Measurements from ENCODE around the gene FAT3.

Gene FAT3

DNA sequence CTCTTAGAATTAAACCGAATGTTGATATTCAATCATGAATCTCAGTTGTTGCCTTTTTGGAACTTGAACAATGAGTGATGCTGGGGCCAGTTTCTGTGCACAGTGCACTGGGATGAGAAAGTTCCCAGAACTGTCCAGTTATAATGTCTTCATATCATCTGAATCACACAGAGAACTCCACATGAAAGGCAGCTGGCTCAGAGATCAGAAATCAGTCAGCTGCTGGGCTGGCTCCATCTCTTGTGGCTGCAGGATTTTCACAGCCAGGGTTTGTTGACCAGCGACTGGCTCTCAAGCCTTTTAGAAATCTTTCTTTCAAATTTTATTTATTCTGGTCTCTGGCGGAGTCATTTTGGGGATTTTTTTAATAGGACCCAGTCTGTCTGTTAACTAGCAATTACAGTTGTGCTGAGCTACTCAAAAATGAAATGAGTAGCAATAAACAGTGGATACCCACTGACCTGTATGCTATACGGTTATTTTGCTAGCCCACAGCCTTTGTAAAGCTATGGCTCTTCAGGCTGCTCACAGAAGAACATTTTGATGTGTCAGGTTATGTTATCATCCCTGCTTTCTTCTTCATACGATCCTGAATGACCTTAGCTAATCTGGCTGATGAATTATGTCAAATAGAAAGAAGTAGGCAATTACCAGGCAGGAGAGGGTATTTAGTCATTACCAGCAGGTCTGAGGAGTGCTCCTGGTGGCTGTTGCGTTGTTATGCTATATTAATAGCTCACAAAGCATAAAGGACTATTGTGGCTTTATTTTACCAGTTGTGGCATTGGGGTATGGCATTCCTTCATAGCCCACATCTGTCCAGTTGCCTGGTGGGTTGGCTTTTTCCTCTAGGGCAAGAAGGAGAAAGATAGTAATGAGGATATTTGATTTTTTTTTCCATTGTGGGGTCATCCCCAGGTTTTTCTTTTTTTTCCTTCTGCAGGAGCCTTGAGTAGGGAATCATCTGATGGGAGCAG, 3.6 kb downstream of the FAT3 start:
- no peak for DNase-seq (ENCODE audit: low read depth)

DNA sequence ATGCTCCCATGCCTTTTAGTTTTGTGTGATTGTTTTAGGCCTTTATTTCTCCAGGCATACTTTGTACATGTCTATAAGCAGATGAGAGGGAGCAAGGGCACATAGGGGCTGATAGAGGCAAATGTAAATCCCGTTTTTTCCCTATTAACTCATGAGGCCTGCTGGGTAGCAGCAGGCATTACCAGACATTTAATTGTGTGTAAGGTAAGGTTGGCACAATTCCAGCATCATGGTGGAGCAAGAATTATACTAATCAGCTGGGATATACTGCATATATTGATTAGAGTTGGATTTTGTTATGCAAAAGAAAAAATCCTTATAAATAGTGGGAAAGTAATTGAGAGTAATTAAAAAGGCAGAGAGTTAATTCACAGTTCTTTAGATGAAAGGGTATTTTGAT, 12.2 kb downstream of the FAT3 start:
- no peak for DNase-seq (ENCODE audit: low read depth)

DNA sequence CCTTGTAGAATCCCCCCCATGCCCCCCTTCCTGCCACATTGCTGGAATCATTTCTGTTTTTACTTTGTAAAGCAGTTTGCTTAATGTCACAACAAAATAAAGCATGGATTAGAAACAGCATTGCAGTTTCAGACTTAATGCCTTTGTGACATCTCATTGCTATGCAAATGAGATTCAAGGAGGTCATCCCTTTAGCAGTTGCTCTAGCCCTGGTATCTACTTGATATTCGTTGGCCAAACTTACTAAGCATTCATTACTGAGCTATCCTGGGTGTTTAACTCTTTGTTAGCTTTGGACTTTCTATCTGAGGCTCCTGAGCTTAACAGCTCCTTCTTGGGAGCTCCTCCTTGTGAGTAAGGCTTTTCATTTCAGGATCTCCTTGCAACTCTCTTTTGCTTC, 16.3 kb downstream of the FAT3 start:
- DNase-seq (ENCODE audit: low read depth) = no peak

DNA sequence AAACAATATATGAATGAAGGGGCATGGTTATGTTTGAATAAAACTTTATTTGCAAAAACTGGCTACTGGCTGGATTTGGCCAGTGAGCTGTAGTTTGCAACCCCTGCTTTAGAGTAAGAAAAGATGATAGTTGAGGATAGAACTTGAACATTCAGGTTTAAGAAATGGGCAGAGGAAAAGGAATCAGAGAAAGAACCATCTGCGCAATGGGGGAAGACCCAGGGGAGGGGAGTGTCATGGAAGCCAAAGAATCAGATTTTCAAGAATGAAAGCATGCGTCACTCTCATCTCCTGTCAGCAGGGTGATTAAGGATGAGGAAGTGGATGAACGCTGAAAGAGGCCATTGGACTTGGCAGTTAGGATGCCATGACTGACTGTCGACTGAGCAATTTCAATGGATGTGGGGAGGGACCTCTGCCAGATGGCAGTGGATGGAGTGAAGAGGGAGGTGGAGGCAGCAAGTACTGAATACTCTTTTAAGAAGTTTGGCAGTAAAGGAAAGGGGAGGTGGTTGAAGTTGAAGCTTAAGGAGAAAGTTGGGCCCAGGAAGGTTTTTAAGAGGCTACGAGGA, 21.2 kb downstream of the FAT3 start:
- DNase-seq (ENCODE audit: low read depth) = no peak

DNA sequence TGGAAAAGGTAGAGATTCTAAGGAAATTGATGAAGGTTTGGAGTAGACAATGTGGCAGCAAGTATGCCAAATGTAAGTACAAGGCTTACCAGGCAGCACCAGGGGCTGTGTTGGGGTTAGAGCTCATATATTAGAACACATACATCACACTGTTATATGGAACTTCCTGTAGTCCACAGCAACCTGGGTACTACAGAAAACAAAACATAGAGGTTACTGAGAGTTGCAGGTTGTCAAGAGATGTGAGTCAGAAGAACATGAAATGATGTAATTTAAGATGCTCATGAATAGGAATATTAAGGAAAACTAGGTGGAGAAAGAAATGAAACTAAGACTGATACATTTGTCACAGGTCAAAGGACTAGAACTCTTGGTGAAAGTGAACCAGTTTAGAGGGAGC, 22.0 kb downstream of the FAT3 start:
- no peak for DNase-seq (ENCODE audit: low read depth)

DNA sequence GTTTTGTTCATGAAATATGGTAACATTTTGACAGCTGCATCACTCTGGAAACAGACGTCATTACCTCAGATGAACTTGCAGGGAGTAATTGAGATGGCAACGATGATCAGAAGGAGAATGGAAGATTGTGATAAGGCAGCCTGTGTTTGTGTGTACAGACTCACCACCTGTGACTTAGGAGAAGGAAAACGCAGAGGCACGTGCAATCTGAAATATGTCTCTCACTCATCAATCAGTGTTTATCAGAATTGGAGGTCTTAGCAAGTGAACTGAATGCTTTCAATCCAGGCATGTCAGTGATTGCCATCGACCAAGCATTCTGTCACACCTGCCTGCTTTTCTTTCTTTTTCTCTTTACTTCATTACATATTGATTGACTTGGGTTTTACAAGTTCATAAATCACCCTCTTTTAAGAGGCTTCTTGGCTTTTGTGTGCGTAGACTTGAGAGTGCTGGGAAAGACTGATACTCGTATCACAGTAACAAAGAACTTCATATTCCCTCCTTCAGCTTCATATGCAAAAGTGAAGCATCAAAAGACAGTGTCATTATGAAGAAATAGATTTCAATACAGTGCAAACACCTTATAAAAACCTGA, 24.6 kb downstream of the FAT3 start:
- no peak for DNase-seq (ENCODE audit: low read depth)

DNA sequence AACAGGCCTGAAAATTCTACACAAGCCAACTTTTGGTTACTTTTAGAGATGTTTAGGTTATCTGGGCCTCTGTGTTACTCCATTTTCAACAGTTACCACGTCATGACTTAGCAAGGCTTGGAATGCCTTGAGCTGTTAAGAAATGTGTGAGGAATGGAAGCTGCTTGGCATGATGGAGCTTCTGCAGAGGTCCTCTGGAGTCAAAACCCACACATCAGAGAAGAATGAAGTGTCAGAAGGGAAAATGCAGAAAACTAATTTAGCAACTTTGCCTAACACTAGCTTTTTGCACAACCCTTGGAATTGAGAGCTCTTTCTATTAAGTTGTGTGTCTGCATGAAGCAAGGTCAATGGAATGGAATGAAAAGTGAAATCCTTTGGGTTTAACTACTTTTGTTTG, 27.4 kb downstream of the FAT3 start:
- DNase-seq (ENCODE audit: low read depth) = no peak

DNA sequence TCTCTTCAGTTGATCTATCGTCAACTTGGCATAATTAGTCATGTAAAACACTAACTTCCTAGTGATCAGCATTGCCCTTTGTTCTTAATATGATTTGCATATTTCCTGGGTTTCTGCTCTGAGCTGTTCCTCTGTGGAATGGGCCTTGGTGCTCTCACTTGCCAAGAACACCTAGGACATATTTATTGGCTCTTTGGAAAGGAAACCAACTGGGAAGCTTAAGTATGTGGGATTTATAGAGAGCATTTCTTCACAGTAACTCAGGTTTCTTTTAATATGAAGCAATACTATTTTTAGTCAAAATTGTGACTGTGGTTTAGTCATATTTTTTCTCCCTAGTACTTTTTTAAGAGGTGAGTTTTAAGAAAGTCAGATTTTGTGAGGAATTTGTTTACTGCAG, 28.8 kb downstream of the FAT3 start:
- DNase-seq (ENCODE audit: low read depth) = no peak

DNA sequence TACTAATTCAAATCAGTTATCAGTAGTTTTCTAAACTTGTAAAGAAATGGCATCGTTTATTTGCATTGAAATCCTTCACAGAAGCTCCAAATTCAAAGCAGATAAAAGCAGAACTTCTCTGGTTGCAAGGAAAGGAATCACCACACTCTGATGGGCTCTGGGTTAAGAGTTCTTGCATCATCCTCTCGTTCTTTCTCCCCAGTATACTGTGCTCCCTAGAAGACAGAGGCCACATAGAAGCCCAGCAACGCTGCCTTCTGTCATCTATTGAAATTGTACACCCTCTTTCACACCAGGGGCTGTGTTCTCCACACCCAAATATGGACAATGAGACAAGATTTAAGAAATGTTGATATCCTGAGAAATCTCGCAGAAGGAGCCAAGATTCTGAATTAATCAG, 29.3 kb downstream of the FAT3 start:
- DNase-seq (ENCODE audit: low read depth) = no peak

DNA sequence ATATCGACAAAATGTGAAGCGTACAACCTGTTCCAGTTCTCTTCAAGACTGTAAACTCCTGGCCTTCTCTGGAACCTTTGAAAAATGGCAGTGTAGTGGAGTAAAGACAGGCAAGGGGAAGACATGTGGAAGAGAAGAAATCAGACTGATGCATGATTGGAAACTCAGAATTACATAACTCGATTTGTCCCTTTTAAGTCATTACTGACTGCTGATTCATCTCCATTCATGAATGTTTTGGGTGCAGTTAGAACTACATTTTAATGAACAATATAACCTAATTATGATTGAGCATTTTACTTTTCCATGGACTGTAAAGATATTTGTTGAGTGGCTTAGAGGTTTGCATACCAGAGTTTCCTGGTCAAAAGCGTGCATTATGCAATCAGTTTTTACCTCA, 32.9 kb downstream of the FAT3 start:
- no peak for DNase-seq (ENCODE audit: low read depth)

DNA sequence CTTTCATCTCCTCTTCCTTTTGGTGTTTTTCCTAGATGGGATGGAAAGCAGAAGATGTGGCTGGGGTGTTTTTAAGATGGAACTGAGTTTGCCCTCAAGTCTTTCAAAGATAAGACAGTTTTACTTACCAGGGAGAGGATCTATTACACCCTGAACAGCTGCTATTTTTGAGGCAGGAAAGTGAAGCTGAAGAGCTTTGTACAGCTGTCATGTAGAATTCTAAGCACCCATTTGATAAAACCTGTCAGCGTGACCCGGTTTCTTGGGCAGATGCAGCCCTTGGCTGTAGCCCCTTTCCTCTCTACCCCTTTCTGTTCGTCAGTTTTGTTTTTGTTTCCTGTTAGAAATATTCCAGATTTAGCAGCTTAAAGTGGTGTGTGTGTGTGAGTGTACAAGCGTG, 35.2 kb downstream of the FAT3 start:
- no peak for DNase-seq (ENCODE audit: low read depth)

DNA sequence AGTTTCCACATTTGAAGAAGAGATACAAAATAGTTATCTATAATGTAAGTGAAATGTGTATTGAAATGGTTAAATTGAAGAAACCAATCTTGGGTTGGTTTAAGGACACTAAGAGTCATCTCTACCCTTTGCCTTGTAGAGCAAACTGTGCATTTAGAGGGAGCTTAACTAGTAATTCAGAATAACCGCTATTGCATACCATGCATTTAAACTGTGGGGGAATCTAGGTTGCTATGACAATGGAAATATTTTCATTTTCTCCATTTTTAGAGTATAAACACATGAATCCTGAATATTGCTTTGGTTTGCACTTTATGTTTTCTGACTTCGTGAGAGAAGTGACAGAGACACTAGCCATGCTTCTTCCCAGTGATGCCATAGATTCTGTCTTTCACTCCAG, 39.7 kb downstream of the FAT3 start:
- DNase-seq (ENCODE audit: low read depth) = no peak

DNA sequence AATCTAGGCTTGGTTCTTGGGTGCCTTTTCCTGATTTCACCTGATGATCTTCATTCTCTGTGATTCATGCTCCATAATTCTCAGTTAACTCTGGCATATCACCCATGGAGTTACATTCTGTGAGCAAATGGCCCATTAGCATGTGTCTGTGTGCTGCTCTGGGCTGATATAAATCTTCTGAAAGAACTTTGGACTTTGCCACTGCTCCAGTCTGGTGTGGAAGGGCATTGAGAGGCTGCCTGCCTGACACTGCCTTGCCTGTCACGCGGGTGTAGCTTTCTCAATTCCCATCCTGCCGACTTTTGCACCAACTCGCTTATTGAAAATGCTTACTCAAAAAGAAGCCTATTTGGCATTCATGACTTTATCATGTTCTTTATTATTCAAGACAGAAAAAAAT, 42.2 kb downstream of the FAT3 start:
- no peak for DNase-seq (ENCODE audit: low read depth)

DNA sequence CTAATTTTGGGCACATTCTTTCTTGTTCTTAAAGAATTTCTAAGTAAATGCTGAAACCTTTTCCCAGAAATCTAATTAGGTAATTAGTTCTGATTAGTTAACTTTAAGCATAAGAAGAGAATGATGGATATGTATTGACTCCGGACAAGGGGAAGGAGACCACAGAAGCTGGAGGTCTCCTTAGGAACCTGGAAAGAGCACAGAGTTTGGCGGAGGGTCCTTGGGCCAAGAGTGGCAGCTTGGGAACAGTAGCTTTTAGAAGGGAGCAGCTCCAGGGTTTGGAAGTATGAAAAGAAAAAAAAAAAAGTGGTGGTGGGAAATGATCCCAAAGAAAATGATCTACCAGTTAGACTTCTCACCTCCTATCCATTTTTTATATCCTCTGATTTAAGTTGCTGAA, 42.7 kb downstream of the FAT3 start:
- no peak for DNase-seq (ENCODE audit: low read depth)

DNA sequence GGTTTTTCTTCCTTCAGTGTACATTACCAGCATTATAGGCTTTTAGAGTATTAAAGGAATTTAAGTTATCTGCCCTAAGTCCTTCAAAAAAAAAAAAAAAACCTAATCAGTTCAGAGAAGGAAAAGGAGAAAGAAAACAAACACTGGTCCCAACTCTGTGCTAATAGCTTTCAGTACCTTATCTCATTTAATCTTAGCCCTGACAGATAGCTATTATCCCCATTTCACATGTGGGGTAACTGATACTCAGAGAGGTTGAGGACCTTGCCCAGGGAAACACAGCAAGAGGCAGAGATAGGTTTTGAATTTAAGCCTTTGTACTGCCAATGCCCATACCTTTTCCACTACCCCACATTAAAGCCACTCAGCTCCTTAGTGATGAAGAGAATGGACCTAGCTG, 43.4 kb downstream of the FAT3 start:
- no peak for DNase-seq (ENCODE audit: low read depth)

DNA sequence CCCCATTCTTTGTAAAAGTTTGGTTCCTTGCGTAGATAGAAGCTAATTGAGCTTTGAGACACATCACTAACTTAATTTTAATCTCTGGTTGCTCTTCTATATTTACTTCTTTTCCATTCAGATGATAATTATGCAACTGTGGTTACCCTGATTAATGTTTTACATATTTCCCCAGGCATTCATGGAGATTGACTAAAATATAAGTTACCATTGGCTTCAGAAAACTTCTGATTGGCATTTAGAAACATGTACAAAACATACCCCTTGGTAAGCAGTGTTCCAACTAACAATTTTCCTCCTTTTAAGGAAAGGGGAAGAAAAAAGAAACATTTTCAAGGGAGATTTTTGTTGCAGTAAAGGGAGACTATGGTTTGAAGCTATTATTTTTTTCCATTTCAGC, 43.9 kb downstream of the FAT3 start:
- DNase-seq (ENCODE audit: low read depth) = no peak

DNA sequence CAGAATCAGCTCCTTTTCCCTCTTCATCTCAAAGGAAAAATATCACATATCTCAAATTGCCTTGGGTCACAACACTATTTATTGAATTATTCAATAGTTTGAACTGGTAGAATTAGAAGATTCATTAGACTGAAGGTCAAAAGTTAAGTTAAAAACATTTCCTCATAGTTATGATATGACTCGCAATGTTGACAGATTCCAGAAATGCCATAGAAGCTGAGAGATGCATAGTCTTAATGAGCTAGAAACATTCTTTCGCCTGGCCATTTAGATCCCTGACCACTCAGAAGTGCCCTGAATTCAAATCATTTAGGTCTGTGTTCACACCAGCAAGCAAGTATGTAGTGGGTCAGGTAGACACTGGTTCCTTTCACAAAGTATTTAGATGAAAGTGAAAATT, 44.4 kb downstream of the FAT3 start:
- DNase-seq (ENCODE audit: low read depth) = no peak

DNA sequence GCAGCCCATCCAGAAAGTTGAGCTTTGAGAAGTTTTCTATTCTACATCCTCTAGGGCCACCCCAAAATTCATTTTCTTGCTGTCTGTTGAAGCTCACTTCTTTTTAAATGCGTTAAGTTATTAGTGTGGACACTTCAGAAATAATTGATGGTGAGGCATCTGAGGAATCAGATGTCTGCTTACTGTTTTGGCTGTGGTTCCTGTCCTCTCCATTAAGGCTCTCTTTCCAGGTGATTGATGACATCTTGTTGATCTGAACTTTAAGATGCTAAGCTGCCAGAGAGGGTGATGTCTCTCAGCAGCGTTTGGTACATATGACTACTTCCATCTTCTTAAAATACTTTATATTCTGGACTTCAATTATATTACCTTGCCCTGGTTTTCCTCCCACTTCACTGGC, 45.2 kb downstream of the FAT3 start:
- no peak for DNase-seq (ENCODE audit: low read depth)

DNA sequence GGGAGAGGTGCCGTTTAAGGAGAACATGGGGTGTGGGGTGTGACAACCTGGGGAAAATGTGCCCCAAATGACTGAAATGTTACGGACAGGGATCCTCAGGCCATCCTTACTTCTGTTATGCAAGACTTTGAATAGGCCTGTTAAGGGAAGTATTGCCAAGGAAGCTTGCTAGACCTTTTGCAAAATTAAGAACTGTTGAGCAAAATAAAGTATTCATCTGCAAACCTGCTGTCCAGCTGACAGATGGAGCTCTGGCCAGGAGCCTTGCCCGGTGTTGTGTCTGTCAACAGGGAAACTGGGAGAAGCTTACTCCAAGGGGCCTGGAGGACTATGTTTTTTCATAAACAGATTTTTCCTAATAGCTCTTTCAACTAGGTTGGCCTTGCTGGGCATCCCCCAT, 48.0 kb downstream of the FAT3 start:
- no peak for DNase-seq (ENCODE audit: low read depth)
